ENCODE results near the gene CTSO.
"Not testable (repeated sequence)": the region's sequence is repeated elsewhere in the genome, so short reads cannot be mapped to it uniquely, and the experiment has no call there.

CTSO gene

GRCh38 chr4:155907556-155907955 is 46.1 kb downstream of the CTSO start:
- DNase-seq = no peak

GRCh38 chr4:155906554-155907247 is 47.0 kb downstream of the CTSO start:
- no peak for DNase-seq

GRCh38 chr4:155904331-155904730 is 49.3 kb downstream of the CTSO start:
- no peak for DNase-seq

- no peak for DNase-seq
Observed at GRCh38 chr4:155903453-155903852, 50.2 kb downstream of the CTSO start, which contains the start of gene TDO2. Gene TDO2 (plus strand): TSS chr4:155903696. CDS start chr4:155903759, 63 bp downstream.

GRCh38 chr4:155901013-155901412 is 52.7 kb downstream of the CTSO start:
- DNase-seq = no peak

GRCh38 chr4:155900381-155900780 is 53.3 kb downstream of the CTSO start:
- DNase-seq = no peak

GRCh38 chr4:155899891-155900290 is 53.8 kb downstream of the CTSO start:
- no peak for DNase-seq

- DNase-seq = not testable (repeated sequence)
Observed at GRCh38 chr4:155898371-155898770, 55.3 kb downstream of the CTSO start.

- DNase-seq = no peak
Observed at GRCh38 chr4:155891058-155891457, 62.6 kb downstream of the CTSO start.

- no peak for DNase-seq
Observed at GRCh38 chr4:155889946-155890345, 63.7 kb downstream of the CTSO start.

- no peak for DNase-seq
Observed at GRCh38 chr4:155889031-155889793, 64.5 kb downstream of the CTSO start.

GRCh38 chr4:155887847-155888570 is 65.7 kb downstream of the CTSO start:
- no peak for DNase-seq

GRCh38 chr4:155887045-155887444 is 66.6 kb downstream of the CTSO start:
- DNase-seq = no peak

- no peak for DNase-seq
Observed at GRCh38 chr4:155885666-155886065, 68.0 kb downstream of the CTSO start.

GRCh38 chr4:155883895-155884294 is 69.8 kb downstream of the CTSO start:
- no peak for DNase-seq

GRCh38 chr4:155881555-155881954 is 72.1 kb downstream of the CTSO start:
- no peak for DNase-seq

- no peak for DNase-seq
Observed at GRCh38 chr4:155879767-155880166, 73.9 kb downstream of the CTSO start.

GRCh38 chr4:155878611-155879010 is 75.1 kb downstream of the CTSO start:
- no peak for DNase-seq

- no peak for DNase-seq
Observed at GRCh38 chr4:155877971-155878370, 75.7 kb downstream of the CTSO start.

GRCh38 chr4:155875878-155876277 is 77.8 kb downstream of the CTSO start:
- no peak for DNase-seq

All from anterior cingulate cortex (tissue), 58 donors.